K562 (cell line): Measurements from ENCODE around the gene SUPT3H. TPM values are rescaled to one million over a fixed set of nuclear protein-coding genes. Genes with fewer than 3 reads are reported as not detected.

Source experiments
- ARNT ChIP-seq, 2 experiments: fragments of 450-650 bp; IDR thresholded peaks; 2 replicates each; pipeline ENCODE4 v1.6.1; 2016; ENCODE audit warnings: mild to moderate bottlenecking in 1 of 2
- BRF2 ChIP-seq: IDR thresholded peaks from 3 replicates; pipeline ENCODE4 v1.6.1; 2011; ENCODE audit warnings: borderline replicate concordance, mild to moderate bottlenecking; ENCODE audit not compliant: insufficient read length, insufficient read depth
- CCNT2 ChIP-seq: IDR thresholded peaks from 2 replicates; pipeline ENCODE4 v1.6.1; 2011; ENCODE audit warnings: borderline replicate concordance, low read depth, mild to moderate bottlenecking, moderate library complexity, mixed read lengths, low read length; ENCODE audit not compliant: insufficient read length; ENCODE audit errors: extremely low read depth
- CEBPG ChIP-seq, 3 experiments: fragments of 200-800 bp in 1 of 3; sonication (Bioruptor generic) in 1 of 3; sonication (generic) in 1 of 3; formaldehyde crosslinking in 1 of 3; IDR thresholded peaks in 2 of 3; conservative IDR thresholded peaks in 1 of 3; 2 replicates each; pipeline versions ENCODE4 v1.6.1 to v1.8.0; 2016 to 2022; ENCODE audit warnings: missing compliant biosample characterization in 2 of 3, missing genetic modification characterization in 2 of 3, mild to moderate bottlenecking in 1 of 3, missing genetic modification reagents in 1 of 3
- CHD1 ChIP-seq: fragments of 200-600 bp; sonication (generic); IDR thresholded peaks from one replicate; pipeline ENCODE4 v1.6.1; 2012; ENCODE audit warnings: mild to moderate bottlenecking, moderate library complexity, low read length, inconsistent platforms
- GABPB2 ChIP-seq: fragments of 250-450 bp; sonication (Bioruptor Pico); conservative IDR thresholded peaks from 2 replicates; pipeline ENCODE4 v1.5.1; 2021; ENCODE audit warnings: mild to moderate bottlenecking
- HLTF ChIP-seq: fragments of 450-650 bp; IDR thresholded peaks from 2 replicates; pipeline ENCODE4 v1.6.1; 2016
- KLF16 ChIP-seq: IDR thresholded peaks from 2 replicates; pipeline ENCODE4 v1.6.1; 2016; ENCODE audit warnings: antibody characterized with exemption
- NR4A1 ChIP-seq, 2 experiments: fragments of 250-450 bp in 1 of 2; fragments of 450-650 bp in 1 of 2; sonication (Bioruptor Pico) in 1 of 2; IDR thresholded peaks; 2 replicates each; pipeline versions ENCODE4 v1.4.0 to v1.6.1; 2016 to 2020; ENCODE audit warnings: mild to moderate bottlenecking in 2 of 2, missing compliant biosample characterization in 1 of 2, missing genetic modification characterization in 1 of 2, moderate library complexity in 1 of 2
- PTTG1 ChIP-seq: fragments of 450-650 bp; IDR thresholded peaks from 2 replicates; pipeline ENCODE4 v1.6.1; 2016; ENCODE audit warnings: low read depth, mild to moderate bottlenecking, missing genetic modification characterization, missing compliant biosample characterization
- SIRT6 ChIP-seq: IDR thresholded peaks from one replicate; pipeline ENCODE4 v1.6.1; 2012; ENCODE audit warnings: low read depth, mild to moderate bottlenecking, control low read depth, inconsistent platforms, low read length, moderate library complexity
- STAG1 ChIP-seq: sonication (generic); formaldehyde crosslinking; IDR thresholded peaks from 2 replicates; pipeline ENCODE4 v1.5.0; 2020; ENCODE audit warnings: missing genetic modification reagents, borderline replicate concordance
- TARDBP ChIP-seq: fragments of 450-650 bp; IDR thresholded peaks from 2 replicates; pipeline ENCODE4 v1.6.1; 2016
- VEZF1 ChIP-seq: fragments of 200-800 bp; sonication (Bioruptor generic); IDR thresholded peaks from 2 replicates; pipeline ENCODE4 v1.6.1; 2017; ENCODE audit warnings: missing genetic modification characterization, missing compliant biosample characterization
- ZNF124 ChIP-seq: sonication (generic); formaldehyde crosslinking; IDR thresholded peaks from 2 replicates; pipeline ENCODE4 v1.8.1; 2022; ENCODE audit warnings: missing genetic modification reagents
- ZSCAN32 ChIP-seq: fragments of 450-650 bp; formaldehyde crosslinking; IDR thresholded peaks from 2 replicates; pipeline ENCODE4 v1.4.0; 2020; ENCODE audit warnings: mild to moderate bottlenecking, moderate library complexity
- polyA plus RNA-seq, 8 experiments: library from polyadenylated mRNA; depleted of rRNA in 4 of 8; stranded (reverse) in 5 of 8; unstranded in 3 of 8; fragments of >200 nt; fragmentation: Nextera tagmentation in 2 of 8; fragmentation: Illumina TruSeq in 1 of 8; extraction: Ambion mirVana in 2 of 8; extraction: Trizol in 1 of 8; gene quantifications; 2 replicates each; pipeline versions ENCODE4 v1.2.1 to v1.2.3, GENCODE V29; 2011 to 2014; ENCODE audit warnings: inconsistent platforms in 1 of 8, missing spikeins in 1 of 8
- total RNA-seq, 7 experiments: library from RNA; depleted of rRNA in 6 of 7; stranded (reverse); fragments of >200 nt in 6 of 7; fragmentation: Illumina TruSeq in 2 of 7; extraction: Trizol in 2 of 7; gene quantifications; 2 replicates each; pipeline versions ENCODE4 v1.2.1 to v1.2.3, GENCODE V29; 2011 to 2021; ENCODE audit warnings: low replicate concordance in 1 of 7
- TF ChIP-seq, protein P1 (sequence below): fragments of 450-650 bp; IDR thresholded peaks from 2 replicates; pipeline ENCODE4 v1.6.1; 2016; ENCODE audit warnings: low read depth, mild to moderate bottlenecking, moderate library complexity
- TF ChIP-seq, protein P2 (sequence below): fragments of 450-650 bp; IDR thresholded peaks from 2 replicates; pipeline ENCODE4 v1.6.1; 2014; ENCODE audit warnings: low read depth, mild to moderate bottlenecking, moderate library complexity, borderline replicate concordance
- TF ChIP-seq, protein P3 (sequence below), 2 experiments: fragments of 450-650 bp; IDR thresholded peaks; 2 replicates each; pipeline ENCODE4 v1.6.1; 2016

Gene SUPT3H
- total and polyA plus RNA-seq, 9 of the 15 experiments (the other 6 are each of a cell fraction or from before 2014, with no cell fraction given), result 7.2 to 16.3 (median 11.9) TPM

- no peak for TF ChIP-seq CHD1
- TF ChIP-seq NR4A1 (CRISPR knock-in tag; IDR thresholded peaks at IDR 0.05), result no peak
- TF ChIP-seq NR4A1 (tag; IDR thresholded peaks at IDR 0.05), result no peak
- TF ChIP-seq, protein P1, sequence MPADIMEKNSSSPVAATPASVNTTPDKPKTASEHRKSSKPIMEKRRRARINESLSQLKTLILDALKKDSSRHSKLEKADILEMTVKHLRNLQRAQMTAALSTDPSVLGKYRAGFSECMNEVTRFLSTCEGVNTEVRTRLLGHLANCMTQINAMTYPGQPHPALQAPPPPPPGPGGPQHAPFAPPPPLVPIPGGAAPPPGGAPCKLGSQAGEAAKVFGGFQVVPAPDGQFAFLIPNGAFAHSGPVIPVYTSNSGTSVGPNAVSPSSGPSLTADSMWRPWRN, result no peak
- TF ChIP-seq PTTG1, result no peak
- no peak for TF ChIP-seq CEBPG (CRISPR knock-in tag; IDR thresholded peaks at IDR 0.05)
- peak in 1 of 2 experiments; percentile 22; a peak in 1 of 4 replicates for TF ChIP-seq CEBPG (tag; conservative IDR thresholded peaks at IDR 0.05 in 1 of 2, IDR thresholded peaks at IDR 0.05 in 1 of 2)
- peak; percentile 20; the same call in 1 of the 2 replicates for TF ChIP-seq VEZF1 (CRISPR knock-in tag)
- TF ChIP-seq, protein P2, sequence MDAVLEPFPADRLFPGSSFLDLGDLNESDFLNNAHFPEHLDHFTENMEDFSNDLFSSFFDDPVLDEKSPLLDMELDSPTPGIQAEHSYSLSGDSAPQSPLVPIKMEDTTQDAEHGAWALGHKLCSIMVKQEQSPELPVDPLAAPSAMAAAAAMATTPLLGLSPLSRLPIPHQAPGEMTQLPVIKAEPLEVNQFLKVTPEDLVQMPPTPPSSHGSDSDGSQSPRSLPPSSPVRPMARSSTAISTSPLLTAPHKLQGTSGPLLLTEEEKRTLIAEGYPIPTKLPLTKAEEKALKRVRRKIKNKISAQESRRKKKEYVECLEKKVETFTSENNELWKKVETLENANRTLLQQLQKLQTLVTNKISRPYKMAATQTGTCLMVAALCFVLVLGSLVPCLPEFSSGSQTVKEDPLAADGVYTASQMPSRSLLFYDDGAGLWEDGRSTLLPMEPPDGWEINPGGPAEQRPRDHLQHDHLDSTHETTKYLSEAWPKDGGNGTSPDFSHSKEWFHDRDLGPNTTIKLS, result no peak
- no peak for TF ChIP-seq GABPB2 (CRISPR knock-in tag)
- TF ChIP-seq BRF2, result no peak
- no peak for TF ChIP-seq SIRT6
- TF ChIP-seq STAG1, result no peak
- TF ChIP-seq ZSCAN32 (CRISPR knock-in tag), result no peak
- TF ChIP-seq KLF16, result no peak
- TF ChIP-seq TARDBP, result no peak
- TF ChIP-seq, protein P3, sequence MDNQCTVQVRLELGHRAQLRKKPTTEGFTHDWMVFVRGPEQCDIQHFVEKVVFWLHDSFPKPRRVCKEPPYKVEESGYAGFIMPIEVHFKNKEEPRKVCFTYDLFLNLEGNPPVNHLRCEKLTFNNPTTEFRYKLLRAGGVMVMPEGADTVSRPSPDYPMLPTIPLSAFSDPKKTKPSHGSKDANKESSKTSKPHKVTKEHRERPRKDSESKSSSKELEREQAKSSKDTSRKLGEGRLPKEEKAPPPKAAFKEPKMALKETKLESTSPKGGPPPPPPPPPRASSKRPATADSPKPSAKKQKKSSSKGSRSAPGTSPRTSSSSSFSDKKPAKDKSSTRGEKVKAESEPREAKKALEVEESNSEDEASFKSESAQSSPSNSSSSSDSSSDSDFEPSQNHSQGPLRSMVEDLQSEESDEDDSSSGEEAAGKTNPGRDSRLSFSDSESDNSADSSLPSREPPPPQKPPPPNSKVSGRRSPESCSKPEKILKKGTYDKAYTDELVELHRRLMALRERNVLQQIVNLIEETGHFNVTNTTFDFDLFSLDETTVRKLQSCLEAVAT (IDR thresholded peaks at IDR 0.05), result peak in 1 of 2 experiments; percentile 75; a peak in 2 of 4 replicates
- no peak for TF ChIP-seq ARNT (IDR thresholded peaks at IDR 0.05)
- no peak for TF ChIP-seq HLTF
- TF ChIP-seq CCNT2, result peak; percentile 36
- no peak for TF ChIP-seq ZNF124
These were observed 192.1 kb downstream of the SUPT3H start (continued) for GRCh38 chr6:45185403-45186251.
